HepG2 (cell line): Measurements from ENCODE around the gene DHRS11.

Experiments
- CHD2 ChIP-seq: IDR thresholded peaks from 2 replicates; pipeline ENCODE4 v1.6.1; 2011; ENCODE audit warnings: low read depth, low read length, improper control_type of control experiment
- KLF13 ChIP-seq: sonication (generic); formaldehyde crosslinking; IDR thresholded peaks from 2 replicates; pipeline ENCODE4 v1.4.0; 2020; ENCODE audit warnings: mild to moderate bottlenecking, missing genetic modification reagents
- ZNF121 ChIP-seq: sonication (generic); formaldehyde crosslinking; IDR thresholded peaks from 2 replicates; pipeline ENCODE4 v1.5.0; 2020; ENCODE audit warnings: mild to moderate bottlenecking, missing genetic modification reagents
- ZNF282 ChIP-seq: fragments of 450-650 bp; IDR thresholded peaks from 2 replicates; pipeline ENCODE4 v1.6.1; 2018; ENCODE audit not compliant: partially characterized antibody
- TF ChIP-seq, protein P1 (sequence below): sonication (generic); formaldehyde crosslinking; IDR thresholded peaks from 2 replicates; pipeline ENCODE4 v1.5.0; 2020; ENCODE audit warnings: mild to moderate bottlenecking, missing genetic modification reagents, moderate library complexity
- TF ChIP-seq, protein P2 (sequence below): sonication (generic); formaldehyde crosslinking; IDR thresholded peaks from 2 replicates; pipeline ENCODE4 v1.9.0; 2022; ENCODE audit warnings: low read depth, missing genetic modification reagents
- TF ChIP-seq, protein P3 (sequence below): IDR thresholded peaks from 2 replicates; pipeline ENCODE4 v1.6.1; 2016; ENCODE audit warnings: mild to moderate bottlenecking

DNA sequence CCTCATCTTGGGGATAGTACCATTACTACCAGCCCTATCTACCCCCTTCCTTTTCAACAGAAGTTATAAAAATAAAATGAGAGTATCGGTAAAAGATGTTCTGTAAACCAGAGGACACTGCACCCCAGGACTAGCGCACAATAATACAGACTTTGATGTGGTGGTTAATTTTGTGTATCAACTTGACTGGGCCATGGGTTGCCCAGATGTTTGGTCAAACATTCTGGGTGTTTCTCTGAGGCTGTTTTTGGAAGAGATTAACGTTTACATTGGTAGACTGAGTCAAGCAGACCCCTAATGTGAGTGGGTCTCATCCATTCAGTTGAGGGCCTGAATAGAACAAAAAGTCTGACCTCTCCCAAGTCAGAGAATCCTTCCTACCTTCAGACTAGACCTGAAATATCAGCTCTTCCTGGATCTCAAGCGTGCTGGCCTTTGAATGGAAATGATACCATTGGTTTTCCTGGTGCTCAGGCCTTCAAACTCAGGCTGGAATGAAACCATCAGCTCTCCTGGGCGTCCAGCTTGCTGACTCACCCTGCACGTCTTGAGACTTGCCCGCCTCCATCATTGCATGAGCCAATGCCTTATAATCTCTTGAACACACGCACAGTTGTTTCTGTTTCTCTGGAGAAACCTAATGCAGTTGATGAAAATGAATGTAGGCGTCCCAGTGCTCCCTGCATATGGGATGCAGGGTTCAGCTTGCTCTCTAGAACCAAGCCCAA lies 19.8 kb downstream of the DHRS11 start:
- TF ChIP-seq ZNF121 (CRISPR knock-in tag): no peak
- TF ChIP-seq, protein P1, sequence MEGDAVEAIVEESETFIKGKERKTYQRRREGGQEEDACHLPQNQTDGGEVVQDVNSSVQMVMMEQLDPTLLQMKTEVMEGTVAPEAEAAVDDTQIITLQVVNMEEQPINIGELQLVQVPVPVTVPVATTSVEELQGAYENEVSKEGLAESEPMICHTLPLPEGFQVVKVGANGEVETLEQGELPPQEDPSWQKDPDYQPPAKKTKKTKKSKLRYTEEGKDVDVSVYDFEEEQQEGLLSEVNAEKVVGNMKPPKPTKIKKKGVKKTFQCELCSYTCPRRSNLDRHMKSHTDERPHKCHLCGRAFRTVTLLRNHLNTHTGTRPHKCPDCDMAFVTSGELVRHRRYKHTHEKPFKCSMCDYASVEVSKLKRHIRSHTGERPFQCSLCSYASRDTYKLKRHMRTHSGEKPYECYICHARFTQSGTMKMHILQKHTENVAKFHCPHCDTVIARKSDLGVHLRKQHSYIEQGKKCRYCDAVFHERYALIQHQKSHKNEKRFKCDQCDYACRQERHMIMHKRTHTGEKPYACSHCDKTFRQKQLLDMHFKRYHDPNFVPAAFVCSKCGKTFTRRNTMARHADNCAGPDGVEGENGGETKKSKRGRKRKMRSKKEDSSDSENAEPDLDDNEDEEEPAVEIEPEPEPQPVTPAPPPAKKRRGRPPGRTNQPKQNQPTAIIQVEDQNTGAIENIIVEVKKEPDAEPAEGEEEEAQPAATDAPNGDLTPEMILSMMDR (CRISPR knock-in tag): no peak
- TF ChIP-seq, protein P2, sequence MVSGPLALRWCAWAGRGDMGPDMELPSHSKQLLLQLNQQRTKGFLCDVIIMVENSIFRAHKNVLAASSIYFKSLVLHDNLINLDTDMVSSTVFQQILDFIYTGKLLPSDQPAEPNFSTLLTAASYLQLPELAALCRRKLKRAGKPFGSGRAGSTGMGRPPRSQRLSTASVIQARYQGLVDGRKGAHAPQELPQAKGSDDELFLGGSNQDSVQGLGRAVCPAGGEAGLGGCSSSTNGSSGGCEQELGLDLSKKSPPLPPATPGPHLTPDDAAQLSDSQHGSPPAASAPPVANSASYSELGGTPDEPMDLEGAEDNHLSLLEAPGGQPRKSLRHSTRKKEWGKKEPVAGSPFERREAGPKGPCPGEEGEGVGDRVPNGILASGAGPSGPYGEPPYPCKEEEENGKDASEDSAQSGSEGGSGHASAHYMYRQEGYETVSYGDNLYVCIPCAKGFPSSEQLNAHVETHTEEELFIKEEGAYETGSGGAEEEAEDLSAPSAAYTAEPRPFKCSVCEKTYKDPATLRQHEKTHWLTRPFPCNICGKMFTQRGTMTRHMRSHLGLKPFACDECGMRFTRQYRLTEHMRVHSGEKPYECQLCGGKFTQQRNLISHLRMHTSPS (CRISPR knock-in tag): no peak
- TF ChIP-seq KLF13 (CRISPR knock-in tag): no peak
- TF ChIP-seq, protein P3, sequence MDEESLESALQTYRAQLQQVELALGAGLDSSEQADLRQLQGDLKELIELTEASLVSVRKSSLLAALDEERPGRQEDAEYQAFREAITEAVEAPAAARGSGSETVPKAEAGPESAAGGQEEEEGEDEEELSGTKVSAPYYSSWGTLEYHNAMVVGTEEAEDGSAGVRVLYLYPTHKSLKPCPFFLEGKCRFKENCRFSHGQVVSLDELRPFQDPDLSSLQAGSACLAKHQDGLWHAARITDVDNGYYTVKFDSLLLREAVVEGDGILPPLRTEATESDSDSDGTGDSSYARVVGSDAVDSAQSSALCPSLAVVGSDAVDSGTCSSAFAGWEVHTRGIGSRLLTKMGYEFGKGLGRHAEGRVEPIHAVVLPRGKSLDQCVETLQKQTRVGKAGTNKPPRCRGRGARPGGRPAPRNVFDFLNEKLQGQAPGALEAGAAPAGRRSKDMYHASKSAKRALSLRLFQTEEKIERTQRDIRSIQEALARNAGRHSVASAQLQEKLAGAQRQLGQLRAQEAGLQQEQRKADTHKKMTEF: no peak
- no peak for TF ChIP-seq ZNF282
- TF ChIP-seq CHD2: no peak
